GM21515 (cell line): Measurements from ENCODE around the gene SPA17.

Experiments used
- ATAC-seq: cut with Tn5 transposase; IDR thresholded peaks from one replicate; pipeline ENCODE4 v1.9.1; 2021; ENCODE audit not compliant: unreplicated experiment

The SPA17 gene

DNA sequence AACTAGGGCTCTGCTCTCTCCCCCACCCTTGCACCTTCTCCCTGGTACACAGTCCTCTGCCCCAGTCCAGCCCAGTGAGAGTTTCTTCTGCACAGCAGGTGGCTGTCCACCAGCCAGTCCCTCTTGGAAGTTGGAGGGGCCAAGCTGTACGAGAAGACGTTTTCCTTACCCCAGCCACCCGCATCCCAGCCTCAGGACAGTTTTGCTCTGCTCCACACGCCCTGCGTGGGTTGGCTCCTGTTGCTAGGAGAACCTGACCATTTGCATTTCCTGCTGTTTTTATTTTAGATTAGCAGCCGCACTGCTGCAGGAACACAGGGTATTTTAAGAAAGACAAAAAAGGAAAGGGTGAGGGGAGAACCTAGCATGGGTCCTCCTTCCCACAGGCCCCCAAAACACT lies 48.5 kb downstream of the SPA17 start:
- no peak for ATAC-seq

DNA sequence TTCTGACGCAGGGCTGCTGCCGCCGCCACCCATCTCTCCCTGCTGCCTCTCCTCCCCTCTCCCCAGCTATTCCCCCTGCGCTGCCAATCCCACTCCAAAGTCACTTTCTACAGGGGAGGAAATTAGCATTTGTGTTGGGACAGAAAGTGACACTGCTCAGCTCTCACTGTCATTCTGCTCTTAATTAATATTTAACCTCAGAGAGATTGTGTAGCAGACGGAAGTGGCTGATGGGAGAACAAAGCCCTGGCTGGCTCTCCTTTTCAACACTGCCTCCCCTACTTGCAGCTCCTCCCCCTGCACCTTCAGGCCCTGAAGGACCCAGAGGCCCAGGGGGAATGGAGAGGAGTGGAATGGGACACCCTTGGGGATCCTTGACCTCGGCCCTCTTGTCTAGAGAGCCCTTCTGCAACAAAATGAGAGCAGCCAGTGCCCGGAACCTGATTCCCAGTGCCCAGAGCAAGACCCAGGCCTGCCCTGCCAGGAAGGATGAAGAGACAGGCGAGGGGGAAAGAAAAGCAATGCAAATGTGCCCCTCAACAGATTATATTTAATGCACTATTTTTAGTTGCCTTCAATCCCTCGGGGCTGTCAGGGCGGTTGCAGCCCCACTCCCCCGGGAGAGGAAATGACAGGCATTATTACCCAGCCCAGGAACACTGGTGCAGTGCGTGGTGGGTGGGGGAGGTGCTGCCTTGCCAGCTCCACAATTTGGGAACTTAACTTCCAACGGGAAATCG lies 51.4 kb downstream of the SPA17 start:
- ATAC-seq = peak; percentile 82

DNA sequence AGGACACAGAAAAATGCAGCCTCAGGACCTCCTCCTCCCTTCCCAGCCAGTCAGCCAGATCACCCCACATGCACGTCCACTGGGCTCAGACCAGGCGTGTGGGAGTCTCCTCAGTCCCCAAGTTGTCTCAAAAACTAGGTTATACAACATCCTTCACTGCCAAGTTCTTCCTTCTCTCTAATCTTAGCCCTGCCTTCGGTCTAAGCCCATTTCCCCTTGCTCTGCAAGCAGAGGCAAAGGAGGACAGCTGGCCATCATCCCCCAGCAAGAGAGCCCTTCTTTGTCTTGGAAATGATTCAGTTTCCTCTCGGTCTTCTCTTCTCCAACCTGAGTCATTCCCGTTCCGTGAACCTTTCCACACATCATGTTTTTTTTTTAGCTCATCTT lies 52.0 kb downstream of the SPA17 start:
- no peak for ATAC-seq

DNA sequence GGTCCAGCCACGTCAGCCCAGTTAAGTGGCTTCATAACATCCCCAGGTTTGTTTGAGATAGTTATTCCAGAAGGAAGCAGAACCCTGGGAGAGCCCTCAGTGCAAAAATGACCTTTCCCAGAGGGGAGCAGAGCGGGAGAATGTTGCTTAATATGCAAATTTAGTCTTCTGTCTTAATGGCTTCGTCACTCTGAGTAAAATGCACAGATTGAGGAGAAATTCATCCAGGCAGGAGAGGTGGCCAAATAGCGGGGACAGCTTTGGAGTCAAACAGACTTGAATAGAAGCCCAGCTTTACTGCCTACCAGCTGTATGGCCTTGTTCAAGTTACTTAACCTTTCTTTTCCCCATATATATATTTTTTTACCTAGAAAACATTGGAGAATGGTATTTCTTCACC lies 53.8 kb downstream of the SPA17 start:
- ATAC-seq = no peak

DNA sequence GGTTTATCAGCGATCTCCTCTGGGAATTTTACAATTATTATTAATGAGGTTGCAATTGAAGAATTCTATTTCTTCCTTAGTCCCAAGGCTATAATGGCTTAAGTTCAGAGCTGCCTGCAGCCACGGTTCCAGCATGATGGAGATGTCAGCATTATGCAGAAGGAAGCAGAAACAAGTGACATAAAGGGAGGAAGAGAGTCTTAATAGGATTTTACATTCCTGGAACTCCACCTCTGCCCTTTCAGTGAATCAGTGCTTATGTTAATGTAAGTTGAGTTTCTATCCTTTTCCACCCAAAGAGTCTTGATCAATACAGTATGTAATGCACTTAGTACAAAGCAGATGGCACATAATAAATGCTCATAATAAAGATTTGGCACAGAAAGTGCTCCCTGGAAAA lies 54.4 kb downstream of the SPA17 start:
- ATAC-seq = no peak

DNA sequence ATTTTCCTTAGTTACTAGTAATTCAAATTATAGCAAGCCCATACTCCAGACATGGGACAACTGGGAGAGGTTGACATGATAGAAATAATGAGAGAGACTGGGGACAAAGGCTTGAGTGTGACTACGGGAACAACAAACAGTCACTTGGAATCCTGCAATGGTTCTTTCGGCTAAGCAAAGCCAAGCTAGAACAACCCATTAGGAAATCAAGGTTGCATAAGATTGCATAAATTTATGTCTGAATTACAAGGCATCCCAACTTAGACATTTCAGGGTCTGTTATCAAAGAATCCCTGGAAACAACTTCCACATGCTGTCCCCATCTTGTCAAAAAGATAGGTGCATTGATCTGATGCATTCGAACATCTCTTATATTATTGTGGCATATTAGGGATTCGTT lies 55.9 kb downstream of the SPA17 start:
- no peak for ATAC-seq

DNA sequence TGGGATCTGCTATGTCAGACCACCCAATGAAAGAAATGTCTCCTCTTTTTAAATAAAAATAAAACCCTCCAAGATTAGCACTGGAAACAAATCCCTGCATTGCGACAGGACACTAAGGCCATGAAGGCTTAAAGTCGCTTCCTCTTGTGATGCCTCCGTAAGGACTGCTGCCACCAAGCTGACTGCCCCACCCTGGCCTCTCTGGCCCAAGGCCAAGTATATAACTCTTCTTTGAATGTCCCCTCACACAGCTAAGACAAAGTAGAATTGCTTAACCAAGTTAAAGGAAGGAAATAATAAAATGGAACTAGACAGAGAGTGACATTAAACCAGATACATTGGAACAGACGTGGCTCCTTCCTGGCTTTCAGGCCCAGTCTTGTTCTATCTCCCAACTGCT lies 58.5 kb downstream of the SPA17 start:
- ATAC-seq = no peak

DNA sequence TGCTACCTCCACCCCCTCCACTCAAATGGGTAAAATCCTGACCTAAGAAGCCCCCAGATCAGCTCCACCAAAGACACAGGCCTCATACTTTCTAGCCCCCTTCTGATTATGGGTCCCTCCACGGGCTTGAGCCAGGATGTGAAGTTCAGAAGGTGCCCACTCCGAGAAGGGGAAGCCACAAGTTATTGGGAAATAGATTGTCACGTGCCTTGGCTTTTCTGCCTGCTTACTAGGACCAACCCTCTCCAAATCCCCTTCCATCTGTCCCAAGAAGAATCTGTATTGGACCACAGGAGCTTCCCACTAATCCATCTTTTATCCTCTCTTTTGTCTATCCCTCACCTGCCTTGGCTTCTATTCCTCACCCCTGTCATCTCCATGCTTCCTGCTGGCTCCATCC lies 63.0 kb downstream of the SPA17 start:
- no peak for ATAC-seq

DNA sequence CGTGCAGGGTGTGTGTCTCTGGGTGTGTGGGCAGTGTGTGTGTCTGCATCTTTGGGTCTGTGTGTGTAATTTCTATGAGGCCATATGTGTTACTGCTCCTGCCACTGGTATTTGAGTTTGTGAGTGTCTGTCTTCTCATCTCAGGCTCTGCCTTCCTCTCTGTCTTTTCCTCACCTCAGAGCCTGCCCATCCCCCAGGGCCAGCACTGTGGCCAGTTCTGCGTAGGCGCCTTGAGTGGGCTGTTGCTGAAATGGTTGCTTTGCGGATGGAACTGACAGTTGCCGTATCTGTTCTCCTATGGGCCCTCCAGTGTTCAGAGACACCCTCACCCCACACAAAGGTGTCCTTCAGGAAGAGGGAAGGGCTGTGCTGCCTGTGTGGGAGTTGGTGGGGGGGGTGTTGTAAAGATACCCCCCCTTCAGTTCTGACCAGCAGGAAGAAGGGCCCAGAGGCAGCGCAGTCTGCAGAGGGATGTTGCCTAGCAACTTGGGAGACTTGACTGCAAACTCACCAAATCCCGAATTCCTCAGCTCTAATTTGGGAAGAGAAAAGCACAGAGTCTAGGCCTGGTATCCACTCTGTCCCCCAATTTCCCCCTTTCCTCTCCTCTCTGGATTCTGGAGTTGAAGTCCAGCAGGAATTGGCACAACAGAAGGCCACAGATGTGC lies 64.1 kb downstream of the SPA17 start:
- no peak for ATAC-seq

DNA sequence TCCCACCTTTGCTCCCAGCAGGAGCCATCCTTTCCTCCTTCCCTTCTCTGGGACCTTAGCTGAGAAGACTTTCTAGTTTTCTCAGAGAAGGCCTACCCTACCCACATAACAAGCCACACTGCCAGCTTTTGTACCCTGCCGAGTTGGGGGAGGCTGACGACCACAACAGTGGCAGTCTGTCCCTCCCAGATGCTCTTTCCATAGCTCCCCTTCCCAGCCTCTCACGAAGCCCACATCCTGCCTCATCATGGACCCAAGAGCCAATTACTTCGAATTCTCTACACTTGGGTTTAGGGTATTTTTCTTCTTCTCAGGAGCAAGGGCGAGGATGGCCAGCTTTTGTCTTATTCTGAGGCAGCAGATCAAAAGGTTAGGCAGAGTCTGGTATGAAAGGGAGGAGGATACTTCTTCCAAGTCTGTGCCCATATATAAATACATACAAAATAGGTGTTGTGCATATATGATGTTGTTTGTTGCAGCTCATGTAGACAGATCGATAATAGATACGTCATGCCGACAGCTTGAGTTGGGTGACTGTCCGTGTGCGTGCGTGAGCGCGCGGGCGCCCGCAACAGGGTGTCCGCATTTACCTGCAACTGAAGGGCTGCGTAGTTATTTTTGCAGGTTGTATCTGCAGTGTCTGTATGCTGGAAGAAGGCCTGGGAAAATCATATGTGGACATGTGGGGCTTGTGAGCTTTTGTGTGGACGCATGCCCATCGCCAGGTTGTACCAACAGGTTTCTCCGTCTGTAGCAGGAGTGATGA lies 65.2 kb downstream of the SPA17 start:
- no peak for ATAC-seq

DNA sequence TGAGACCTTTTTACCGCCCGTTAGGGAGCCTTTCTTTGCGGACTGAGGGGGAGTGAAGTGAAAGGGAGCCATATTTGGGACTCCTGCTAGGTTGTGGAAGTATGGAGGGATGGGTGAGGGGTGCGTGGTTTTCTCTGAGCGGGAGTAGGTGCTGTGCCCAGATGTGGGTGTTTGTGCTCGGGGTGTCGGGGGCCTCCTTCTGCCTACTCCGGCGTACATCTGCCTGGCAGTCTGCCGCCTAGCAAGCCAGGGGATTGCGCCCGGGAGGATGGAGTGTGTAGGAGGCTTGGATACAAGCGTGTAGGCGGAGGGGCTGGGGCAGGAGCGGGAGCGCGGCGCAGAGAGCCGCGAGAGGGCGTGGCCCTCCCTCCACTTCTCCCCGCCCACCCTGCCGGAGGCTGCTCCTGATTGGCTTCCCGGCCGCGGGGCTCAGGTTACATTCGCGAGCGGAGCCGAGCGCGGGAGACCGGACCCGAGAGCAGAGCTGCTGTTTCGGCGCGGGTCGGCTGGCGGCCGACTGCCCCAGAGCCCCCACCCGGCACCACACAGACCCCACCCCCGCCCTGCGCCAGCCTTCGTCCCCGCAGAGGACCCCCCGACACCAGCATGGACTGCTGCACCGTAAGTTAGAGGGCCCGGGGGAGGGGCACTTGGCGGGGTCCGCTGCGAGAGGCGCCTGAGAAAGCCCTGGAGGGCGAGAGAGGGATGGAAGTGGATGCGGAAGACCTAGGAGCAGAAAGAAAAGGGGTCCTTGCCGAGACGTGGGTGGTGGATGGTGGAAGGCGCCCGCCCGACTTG lies 66.0 kb downstream of the SPA17 start, which contains the start of gene NRGN:
NRGN (plus strand) TSS at position 464 of the 798 bp plus-strand sequence; CDS start at position 607, 143 bp downstream.
- peak; percentile 99 for ATAC-seq

DNA sequence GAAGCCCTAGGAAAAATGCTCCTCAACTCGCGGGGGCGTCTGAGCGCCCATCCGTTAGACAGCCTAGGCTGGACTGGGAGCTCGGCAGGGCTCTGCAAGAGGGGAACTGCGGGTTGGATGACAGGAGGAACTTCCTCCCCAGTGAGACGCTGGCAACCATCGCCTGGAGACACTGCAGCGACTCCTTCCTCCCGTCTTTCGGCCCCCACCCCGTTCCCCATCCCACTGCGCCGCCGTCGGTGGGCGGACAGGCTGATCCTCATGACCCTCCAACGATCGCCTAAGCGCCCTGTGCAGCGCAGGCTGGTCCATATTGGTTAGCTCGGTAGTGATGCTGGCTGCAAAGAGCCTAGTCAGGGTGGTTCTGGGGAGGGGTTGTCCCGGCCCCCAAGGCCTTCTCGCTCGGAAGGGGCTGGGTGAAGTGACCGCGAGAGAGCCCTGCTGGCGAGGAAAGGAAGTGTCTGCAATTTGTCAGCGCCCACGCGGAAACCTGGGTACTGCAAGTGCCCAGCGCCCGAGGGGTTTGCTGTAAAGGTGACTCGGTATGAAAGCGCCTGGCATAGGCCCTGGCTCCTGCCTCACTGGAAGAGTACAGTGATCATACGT lies 66.7 kb downstream of the SPA17 start:
- ATAC-seq = peak; percentile 25

DNA sequence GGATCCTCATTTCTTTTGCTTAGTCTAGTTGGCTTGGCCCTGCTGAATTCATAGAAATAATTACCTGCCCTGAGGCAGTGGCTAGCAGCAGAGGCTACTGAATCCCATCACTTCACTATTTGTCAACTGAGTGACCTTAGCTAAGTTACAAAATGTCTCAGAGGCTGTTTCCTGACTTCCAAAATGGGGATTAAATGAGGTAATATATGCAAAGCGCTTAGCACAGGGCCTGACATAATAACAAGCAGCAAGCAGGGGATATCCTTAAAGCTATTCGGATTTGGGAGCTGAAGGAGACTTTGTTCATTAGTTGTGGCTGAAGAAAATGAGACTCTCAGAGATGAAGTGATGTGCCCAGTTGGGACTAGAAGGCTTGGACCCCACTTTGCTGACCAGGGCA lies 68.9 kb downstream of the SPA17 start:
- no peak for ATAC-seq

DNA sequence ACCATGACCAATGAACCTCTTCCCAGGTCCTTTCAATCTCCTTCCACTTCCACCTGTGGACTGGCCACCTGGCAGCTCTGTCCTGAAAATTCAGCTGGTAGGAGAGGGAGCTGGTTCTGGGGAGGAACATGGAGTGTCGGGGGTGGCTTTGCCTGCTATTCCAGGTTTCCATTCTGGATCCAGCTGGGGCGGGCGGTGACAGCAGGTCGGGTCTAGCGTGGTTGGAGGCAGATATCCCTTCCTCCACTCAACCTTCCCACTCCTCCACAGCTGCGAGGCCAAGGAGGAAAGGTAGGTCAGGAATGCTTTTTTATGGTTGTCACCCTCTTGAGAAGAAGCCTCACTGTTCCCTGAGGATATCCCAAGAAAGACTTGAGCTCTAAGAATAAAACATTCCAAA lies 69.3 kb downstream of the SPA17 start:
- ATAC-seq = no peak

DNA sequence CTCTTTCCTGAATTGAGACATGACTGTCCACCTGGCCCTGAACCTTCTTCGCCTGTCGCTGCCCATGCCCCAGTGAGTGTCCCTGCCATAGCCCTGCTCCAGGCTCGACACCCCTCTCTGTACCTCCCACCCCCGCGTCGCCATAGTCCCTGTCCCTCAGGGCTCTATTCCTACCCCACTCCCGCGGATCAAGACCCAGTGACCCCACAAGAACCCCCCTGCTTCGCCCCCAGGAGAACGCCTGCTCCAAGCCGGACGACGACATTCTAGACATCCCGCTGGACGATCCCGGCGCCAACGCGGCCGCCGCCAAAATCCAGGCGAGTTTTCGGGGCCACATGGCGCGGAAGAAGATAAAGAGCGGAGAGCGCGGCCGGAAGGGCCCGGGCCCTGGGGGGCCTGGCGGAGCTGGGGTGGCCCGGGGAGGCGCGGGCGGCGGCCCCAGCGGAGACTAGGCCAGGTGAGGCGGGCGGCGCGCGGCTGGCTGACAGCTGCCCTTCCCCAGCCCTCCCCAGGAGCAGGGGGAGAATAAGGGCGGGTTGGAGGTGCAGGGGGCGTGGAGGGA lies 71.6 kb downstream of the SPA17 start:
- no peak for ATAC-seq

DNA sequence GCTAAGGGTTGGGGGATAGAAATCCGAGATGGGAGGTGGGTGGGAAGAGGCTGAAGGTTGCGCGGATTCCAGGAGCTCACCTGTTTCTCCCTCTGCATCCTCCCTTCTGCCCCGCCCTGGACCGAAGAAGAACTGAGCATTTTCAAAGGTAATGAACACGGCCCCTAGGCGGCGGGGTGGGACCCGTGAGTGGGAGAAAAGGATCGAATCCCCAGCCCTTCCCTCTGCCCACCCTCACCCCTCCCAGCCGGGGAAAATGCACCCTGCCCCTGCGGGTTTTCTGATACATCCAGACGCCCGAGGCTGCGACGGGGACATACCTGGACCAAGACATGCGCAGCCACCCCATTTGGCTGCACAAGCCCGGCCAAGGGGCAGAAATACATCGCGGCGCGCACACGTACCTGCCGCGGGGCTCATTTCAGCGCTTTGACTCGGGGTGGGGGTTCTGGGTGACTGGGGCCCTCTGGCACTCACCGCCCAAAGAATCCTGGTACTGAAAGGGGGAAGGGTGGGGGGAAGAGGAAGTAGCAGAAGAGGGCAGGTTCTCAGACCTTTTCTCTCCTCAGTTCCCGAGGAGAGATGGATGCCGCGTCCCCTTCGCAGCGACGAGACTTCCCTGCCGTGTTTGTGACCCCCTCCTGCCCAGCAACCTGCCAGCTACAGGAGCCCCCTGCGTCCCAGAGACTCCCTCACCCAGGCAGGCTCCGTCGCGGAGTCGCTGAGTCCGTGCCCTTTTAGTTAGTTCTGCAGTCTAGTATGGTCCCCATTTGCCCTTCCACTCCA lies 72.3 kb downstream of the SPA17 start:
- peak; percentile 18 for ATAC-seq

DNA sequence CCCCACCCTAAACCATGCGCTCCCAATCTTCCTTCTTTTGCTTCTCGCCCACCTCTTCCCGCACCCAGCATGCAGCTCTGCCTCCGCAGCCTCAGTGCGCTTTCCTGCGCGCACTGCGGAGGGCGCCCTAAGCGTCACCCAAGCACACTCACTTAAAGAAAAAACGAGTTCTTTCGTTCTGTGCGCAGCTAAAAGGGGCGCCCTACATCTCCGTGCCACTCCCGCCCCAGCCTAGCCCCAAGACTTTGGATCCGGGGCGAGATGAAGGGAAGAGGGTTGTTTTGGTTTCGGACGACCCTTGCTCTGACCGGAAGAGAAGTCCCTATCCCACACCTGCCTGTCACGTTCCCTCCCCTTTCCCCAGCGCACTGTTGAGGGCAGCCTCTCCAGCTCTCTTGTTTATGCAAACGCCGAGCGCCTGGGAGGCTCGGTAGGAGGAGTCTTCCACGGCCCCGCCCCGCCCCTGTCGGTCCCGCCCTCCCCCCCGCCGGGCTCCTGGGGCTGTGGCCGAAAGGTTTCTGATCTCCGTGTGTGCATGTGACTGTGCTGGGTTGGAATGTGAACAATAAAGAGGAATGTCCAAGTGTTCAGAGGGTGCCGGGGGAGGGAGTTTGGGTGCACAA lies 73.0 kb downstream of the SPA17 start:
- ATAC-seq = peak; percentile 92
